Kidney (tissue), 14 donors: Measurements from ENCODE around the gene EIF5A. TPM values are rescaled to one million over a fixed set of nuclear protein-coding genes. Genes with fewer than 3 reads are reported as not detected.

Experiments
- DNase-seq, 5 donors: peaks; one replicate each; pipeline ENCODE4 v3.0.0-alpha.2; 2013 to 2020
- FAIRE-seq: peaks from 2 replicates; lab custom pipeline; 2012; peaks lifted over from hg19 to GRCh38; lab: Jason Lieb, UNC
- H3K27ac ChIP-seq, 2 donors: one replicate each; pipeline ENCODE4 v1.7.0; 2013; ENCODE audit warnings: low read depth in 2 of 2, low read length in 2 of 2, inconsistent platforms in 1 of 2
- H3K27me3 ChIP-seq: one replicate; pipeline ENCODE4 v1.7.1; 2013; ENCODE audit warnings: low read length, inconsistent platforms; ENCODE audit not compliant: control insufficient read depth, insufficient read depth
- H3K36me3 ChIP-seq, 3 donors: one replicate each; pipeline versions ENCODE4 v1.7.0 to v1.7.1; 2013; ENCODE audit warnings: low read length in 3 of 3, control low read depth in 1 of 3, inconsistent platforms in 1 of 3; ENCODE audit not compliant: insufficient read depth in 3 of 3, control insufficient read depth in 2 of 3
- H3K4me1 ChIP-seq, 3 donors: one replicate each; pipeline versions ENCODE4 v1.7.0 to v1.7.1; 2013; ENCODE audit warnings: low read length in 3 of 3, inconsistent platforms in 1 of 3, low read depth in 1 of 3; ENCODE audit not compliant: control insufficient read depth in 2 of 3, insufficient read depth in 2 of 3
- H3K4me3 ChIP-seq, 3 donors: one replicate each; pipeline versions ENCODE4 v1.7.0 to v1.8.1; 2013; ENCODE audit warnings: low read length in 3 of 3, control low read depth in 1 of 3, inconsistent platforms in 1 of 3
- H3K9ac ChIP-seq, 3 donors: one replicate each; pipeline versions ENCODE4 v1.7.0 to v1.7.1; 2013; ENCODE audit warnings: low read length in 3 of 3, control low read depth in 1 of 3, inconsistent platforms in 1 of 3
- H3K9me3 ChIP-seq, 3 donors: one replicate each; pipeline versions ENCODE4 v1.7.0 to v1.7.1; 2013; ENCODE audit warnings: low read length in 3 of 3, control low read depth in 1 of 3, inconsistent platforms in 1 of 3; ENCODE audit not compliant: control insufficient read depth in 2 of 3, insufficient read depth in 1 of 3
- intact Hi-C: fragments of 100-400 bp; cut with DNase I; formaldehyde crosslinking; loops from one replicate; pipeline ENCODE4 v1.11.1; 2022
- polyA plus RNA-seq: library from polyadenylated mRNA; stranded (reverse); fragments of 350-450 nt; fragmentation: Illumina TruSeq; extraction: RNeasy Lipid Tissue Mini Kit (QIAGEN cat#74804); gene quantifications from one replicate; pipeline ENCODE4 v1.2.3, GENCODE V29; 2014; ENCODE audit warnings: low read depth, low replicate concordance; ENCODE audit not compliant: insufficient read depth
- total RNA-seq: library from RNA; stranded (reverse); fragmentation: NEBNext Ultra II Directional; extraction: Animal tissue kit (Norgen Biotek cat#: 25700); gene quantifications from one replicate; pipeline ENCODE4 v1.2.1, GENCODE V29; 2021
- TF ChIP-seq, protein P1 (sequence below): IDR thresholded peaks from 3 replicates; pipeline ENCODE4 v1.5.1; 2012; ENCODE audit warnings: mild to moderate bottlenecking, moderate library complexity, borderline replicate concordance; ENCODE audit not compliant: insufficient read depth; ENCODE audit errors: extremely low read depth
- donor health status: control.
- donor health status: control.
- donor health status: control.
- donor health status: control.
- donor health status: control.
- donor health status: DM: yes; HTN: yes; CAD: no.
- donor health status: Normal renal cell carcinoma (clear cell type).

The EIF5A gene
- total and polyA plus RNA-seq, 2 donors from 2014 or later: 306 to 434 TPM

DNA sequence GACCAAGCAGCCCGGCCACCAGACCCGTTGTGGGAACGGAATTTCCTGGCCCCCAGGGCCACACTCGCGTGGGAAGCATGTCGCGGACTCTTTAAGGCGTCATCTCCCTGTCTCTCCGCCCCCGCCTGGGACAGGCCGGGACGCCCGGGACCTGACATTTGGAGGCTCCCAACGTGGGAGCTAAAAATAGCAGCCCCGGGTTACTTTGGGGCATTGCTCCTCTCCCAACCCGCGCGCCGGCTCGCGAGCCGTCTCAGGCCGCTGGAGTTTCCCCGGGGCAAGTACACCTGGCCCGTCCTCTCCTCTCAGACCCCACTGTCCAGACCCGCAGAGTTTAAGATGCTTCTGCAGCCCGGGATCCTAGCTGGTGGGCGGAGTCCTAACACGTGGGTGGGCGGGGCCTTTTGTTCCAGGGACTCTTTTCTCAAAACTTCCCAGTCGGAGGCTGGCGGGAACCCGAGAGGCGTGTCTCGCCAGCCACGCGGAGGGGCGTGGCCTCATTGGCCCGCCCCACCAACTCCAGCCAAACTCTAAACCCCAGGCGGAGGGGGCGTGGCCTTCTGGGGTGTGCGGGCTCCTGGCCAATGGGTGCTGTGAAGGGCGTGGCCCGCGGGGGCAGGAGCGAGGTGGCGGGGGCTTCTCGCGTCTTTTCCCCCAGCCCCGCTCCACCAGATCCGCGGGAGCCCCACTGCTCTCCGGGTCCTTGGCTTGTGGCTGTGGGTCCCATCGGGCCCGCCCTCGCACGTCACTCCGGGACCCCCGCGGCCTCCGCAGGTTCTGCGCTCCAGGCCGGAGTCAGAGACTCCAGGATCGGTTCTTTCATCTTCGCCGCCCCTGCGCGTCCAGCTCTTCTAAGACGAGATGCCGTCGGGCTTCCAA is 26.1 kb upstream of the EIF5A start, which contains the start of gene SLC2A4:
Gene SLC2A4, plus strand, starts transcription at position 645 of the 879 bp plus-strand sequence. Its CDS starts 217 bp downstream, at position 862.
- FAIRE-seq (peak; percentile 46), DNase-seq (peak; percentile 97 to 99 (median 98))
- Histone ChIP-seq H3K9ac (peak within 1 kb of the TSS in 2 of 3 donors; percentile 52 to 84), H3K27me3 (no peaks in the 10 kb centered on the region), H3K4me3 (peak within 1 kb of the TSS; percentile 30 to 46 (median 35)), H3K9me3 (no peaks in the 10 kb centered on the region), H3K27ac (peak within 1 kb of the TSS; percentile 90 to 94), H3K36me3 (no peaks in the 10 kb centered on the region), H3K4me1 (peaks cover 0 to 14% (median 0%) of the 10 kb centered on the region in 3 donors)
- intact Hi-C loops: no loop called here
- TF ChIP-seq, protein P1, sequence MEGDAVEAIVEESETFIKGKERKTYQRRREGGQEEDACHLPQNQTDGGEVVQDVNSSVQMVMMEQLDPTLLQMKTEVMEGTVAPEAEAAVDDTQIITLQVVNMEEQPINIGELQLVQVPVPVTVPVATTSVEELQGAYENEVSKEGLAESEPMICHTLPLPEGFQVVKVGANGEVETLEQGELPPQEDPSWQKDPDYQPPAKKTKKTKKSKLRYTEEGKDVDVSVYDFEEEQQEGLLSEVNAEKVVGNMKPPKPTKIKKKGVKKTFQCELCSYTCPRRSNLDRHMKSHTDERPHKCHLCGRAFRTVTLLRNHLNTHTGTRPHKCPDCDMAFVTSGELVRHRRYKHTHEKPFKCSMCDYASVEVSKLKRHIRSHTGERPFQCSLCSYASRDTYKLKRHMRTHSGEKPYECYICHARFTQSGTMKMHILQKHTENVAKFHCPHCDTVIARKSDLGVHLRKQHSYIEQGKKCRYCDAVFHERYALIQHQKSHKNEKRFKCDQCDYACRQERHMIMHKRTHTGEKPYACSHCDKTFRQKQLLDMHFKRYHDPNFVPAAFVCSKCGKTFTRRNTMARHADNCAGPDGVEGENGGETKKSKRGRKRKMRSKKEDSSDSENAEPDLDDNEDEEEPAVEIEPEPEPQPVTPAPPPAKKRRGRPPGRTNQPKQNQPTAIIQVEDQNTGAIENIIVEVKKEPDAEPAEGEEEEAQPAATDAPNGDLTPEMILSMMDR: no peak

DNA sequence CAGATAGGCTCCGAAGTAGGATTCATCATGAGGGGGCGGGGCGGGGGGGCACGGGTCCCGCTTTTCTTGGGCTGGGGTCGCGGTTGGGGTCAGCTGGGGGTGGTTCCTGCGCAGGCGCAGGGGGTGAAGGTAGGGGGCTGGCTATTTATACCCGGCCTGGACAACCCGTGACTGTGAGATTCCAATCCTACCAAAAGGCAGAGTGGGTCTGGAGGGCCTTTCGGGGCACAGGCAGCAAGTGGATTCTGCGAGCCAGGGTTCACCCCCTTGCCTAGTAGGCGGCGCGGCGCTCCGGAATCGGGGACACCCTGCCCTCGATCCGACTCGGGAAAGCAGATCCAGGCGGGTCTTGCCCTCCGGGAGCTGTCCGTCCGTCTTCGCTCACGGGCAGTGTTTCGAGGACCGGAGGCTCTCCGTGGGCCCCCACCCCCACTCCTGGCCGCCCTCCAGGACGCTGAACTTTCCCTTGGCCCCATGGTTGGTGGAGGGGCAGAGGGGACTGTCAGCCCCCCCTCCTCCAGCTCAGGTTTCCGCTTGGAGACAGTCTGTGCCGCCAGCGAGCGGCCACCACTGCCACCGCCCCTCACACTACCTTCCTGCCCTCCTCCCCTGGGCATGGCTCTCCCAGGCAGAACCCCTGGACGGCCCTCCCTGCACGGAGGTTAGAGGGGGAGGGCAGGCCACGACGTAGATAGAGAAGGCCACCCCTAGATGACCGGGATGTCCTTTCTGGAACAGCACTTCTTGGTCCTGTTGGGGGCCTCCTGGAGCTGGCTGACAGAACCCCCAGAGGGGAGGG is 25.3 kb upstream of the EIF5A start:
- FAIRE-seq (no peak), DNase-seq (peak; percentile 59 to 87 (median 77))
- Histone ChIP-seq H3K4me1 (peaks cover 0 to 14% (median 0%) of the 10 kb centered on the region in 3 donors), H3K9ac (peak overlapping the region in 2 of 3 donors; percentile 24 to 46), H3K4me3 (peak overlapping the region in 2 of 3 donors; percentile 30 to 46), H3K9me3 (no peaks in the 10 kb centered on the region), H3K36me3 (no peaks in the 10 kb centered on the region), H3K27ac (no peak overlapping the region), H3K27me3 (no peaks in the 10 kb centered on the region)
- intact Hi-C loops: no loop called here
- TF ChIP-seq, protein P1: no peak

DNA sequence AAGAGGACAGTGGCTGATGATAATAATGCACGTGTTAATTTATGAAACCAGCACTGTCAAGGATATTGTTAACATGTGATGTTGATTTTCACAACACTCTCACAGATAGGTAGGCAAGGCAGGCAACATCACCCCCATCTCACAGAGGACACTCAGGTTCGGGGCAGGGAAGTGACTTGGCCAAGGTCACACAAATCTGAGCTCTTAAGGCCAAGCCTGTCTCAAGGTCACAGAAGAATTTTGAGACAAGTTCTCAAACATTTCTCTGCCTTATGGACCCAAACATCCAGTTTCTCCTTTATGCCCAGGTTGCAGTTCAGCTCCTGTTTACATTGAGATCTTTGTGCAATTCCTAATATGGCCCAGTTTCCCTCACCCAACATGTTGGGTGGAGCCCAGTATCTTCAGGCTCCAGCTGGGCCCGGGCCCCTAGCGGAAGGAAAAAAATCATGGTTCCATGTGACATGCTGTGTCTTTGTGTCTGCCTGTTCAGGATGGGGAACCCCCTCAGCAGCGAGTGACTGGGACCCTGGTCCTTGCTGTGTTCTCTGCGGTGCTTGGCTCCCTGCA is 24.6 kb upstream of the EIF5A start:
- intact Hi-C loops: no loop called here
- Histone ChIP-seq H3K4me3 (peak overlapping the region in 1 of 3 donors; percentile 46), H3K36me3 (no peaks in the 10 kb centered on the region), H3K9ac (peak overlapping the region in 1 of 3 donors; percentile 46), H3K9me3 (no peaks in the 10 kb centered on the region), H3K27me3 (no peaks in the 10 kb centered on the region), H3K27ac (no peak overlapping the region), H3K4me1 (peaks cover 0 to 14% (median 0%) of the 10 kb centered on the region in 3 donors)
- FAIRE-seq (no peak), DNase-seq (no peak)
- TF ChIP-seq, protein P1: no peak
